ENCODE measurements around the gene VASP. TPM values are rescaled to one million over a fixed set of nuclear protein-coding genes. Genes with fewer than 3 reads are reported as not detected.

Gene VASP
- total and polyA plus RNA-seq, 2 of the 4 experiments (the other 2 are of a cell fraction) = 61.1 to 88.8 TPM

GRCh38 chr19:45484273-45484945 is 22.9 kb upstream of the VASP start:
- Histone ChIP-seq H2AK5ac (ENCODE audit: low read depth, low read length) (no peak overlapping the region), H3K4me2 (ENCODE audit: low read depth, low read length) (no peak overlapping the region), H3K14ac (replicated peaks; ENCODE audit: low read depth, low read length) (no peak overlapping the region), H3K9me3 (ENCODE audit: control insufficient read depth, insufficient read depth, low read length) (no peaks in the 10 kb centered on the region), H2AK9ac (replicated peaks; ENCODE audit: low read depth, low read length, poor library complexity) (peak overlapping the region; percentile 5), H3K36me3 (ENCODE audit: control insufficient read depth, insufficient read depth, low read length) (no peaks in the 10 kb centered on the region), H3K56ac (ENCODE audit: extremely low read depth, insufficient read depth, low read length) (no peak overlapping the region), H2BK20ac (ENCODE audit: low read depth, low read length) (no peak overlapping the region), H3K27me3 (ENCODE audit: control insufficient read depth, insufficient read depth, low read length) (no peaks in the 10 kb centered on the region), H4K20me1 (ENCODE audit: insufficient read depth, low read length) (no peaks in the 10 kb centered on the region), H3K23ac (ENCODE audit: low read depth, low read length) (no peak overlapping the region), H2BK120ac (ENCODE audit: low read depth, low read length) (no peak overlapping the region), H4K5ac (ENCODE audit: low read depth, low read length) (no peak overlapping the region), H4K8ac (ENCODE audit: low read depth in 2 of 2, low read length in 2 of 2) (no peak overlapping the region), H2AFZ (replicated peaks; ENCODE audit: low read length, poor library complexity) (peak overlapping the region; percentile 58), H2BK5ac (ENCODE audit: low read depth, low read length, poor library complexity, severe bottlenecking) (no peak overlapping the region), H3K4ac (ENCODE audit: low read depth, low read length) (no peak overlapping the region), H3K18ac (ENCODE audit: low read depth, low read length) (no peak overlapping the region), H4K91ac (ENCODE audit: insufficient read depth, low read depth, low read length) (no peak overlapping the region), H3K9me1 (ENCODE audit: insufficient read depth, low read length) (peaks cover 6% of the 10 kb centered on the region; the same call in 1 of the 2 replicates), H3K27ac (ENCODE audit: insufficient read depth, low read length) (no peak overlapping the region), H3K4me3 (ENCODE audit: insufficient read depth, low read depth, low read length) (no peak overlapping the region), H3K4me1 (ENCODE audit: control insufficient read depth, insufficient read depth, low read length) (no peaks in the 10 kb centered on the region), H3K79me1 (ENCODE audit: low read depth in 1 of 2, low read length in 2 of 2) (no peaks in the 10 kb centered on the region; a peak in 1 of 4 replicates), H2BK15ac (ENCODE audit: low read depth, low read length) (no peak overlapping the region), H3K9ac (ENCODE audit: low read depth, low read length) (no peak overlapping the region)
- intact Hi-C loops (cut with micrococcal nuclease) (no loop called here), dilution Hi-C loops (cut with HindIII; ENCODE audit: low sequenced_read_pairs, unreplicated experiment) (no loop called here), in situ Hi-C loops (cut with MboI; ENCODE audit: low sequenced_read_pairs) (no loop called here)
- ChIA-PET POLR2A (ENCODE audit: unreplicated experiment) (no interaction called here), CTCF (interaction anchor here (0.8 to 2.3 kb wide), 8 partner anchors 10 to 86 kb away, joined by 3 to 21 read pairs (median 7); partner anchors contain the start of genes FOSB, PPM1N and RTN2)
- WGBS, 2 experiments (ENCODE audit: extremely low coverage in 2 of 2, insufficient read length in 1 of 2) = 74% methylated on average over 3 of the region's 13 CpGs; no CpG with 5 or more reads in 1 of the 2 experiments
- DNase-seq (no peak), ATAC-seq (ENCODE audit: low read depth) (no peak)
- no TSS peak for BruUV-seq (replicated peaks)
- TF ChIP-seq CEBPB (IDR thresholded peaks at IDR 0.05; ENCODE audit: low read depth, low read length) = no peak

Data from IMR-90 (cell line).